K562 (cell line): ENCODE results near the gene ACBD6. TPM values are rescaled to one million over a fixed set of nuclear protein-coding genes. Genes with fewer than 3 reads are reported as not detected.

Experiments used
- ATAC-seq: fragments of 200-7000 bp; cut with Tn5 transposase; 3 replicates; pipeline ENCODE4 v1.9.1; 2020; ENCODE audit warnings: moderate library complexity
- BruUV-seq: library from RNA; stranded (reverse); fragments of 400-500 nt; replicated peaks from 2 replicates; lab custom pipeline; 2021; lab: Mats Ljungman, UMichigan
- CTCF ChIA-PET: fragments of 300-600 bp; formaldehyde crosslinking; extraction: SDS; loops from one replicate; lab custom pipeline; 2021; ENCODE audit warnings: low intra/inter-chr PET ratio; lab: Yijun Ruan, JAX
- POLR2A ChIA-PET: fragments of 300-600, 350-650 bp; sonication (Branson Sonifier 250); formaldehyde crosslinking; extraction: SDS; loops from one replicate; lab custom pipeline; 2021; ENCODE audit warnings: antibody characterized with exemption, inconsistent platforms; lab: Yijun Ruan, JAX
- DNase-seq, 4 experiments: peaks; one replicate each; pipeline versions ENCODE4 v3.0.0 to v3.0.0-alpha.2; 2011 to 2018; ENCODE audit warnings: low spot score in 3 of 4, mixed read lengths in 3 of 4; ENCODE audit errors: extremely low read depth in 1 of 4
- FAIRE-seq: peaks from 2 replicates; lab custom pipeline; 2011; peaks lifted over from hg19 to GRCh38; lab: Jason Lieb, UNC
- H2AFZ ChIP-seq: 2 replicates; pipeline ENCODE4 v1.6.0; 2011; ENCODE audit warnings: low read depth, low read length, control low read depth, inconsistent platforms
- H3K27ac ChIP-seq: fragments of 200-600 bp; 3 replicates; pipeline ENCODE4 v1.8.0; 2011; ENCODE audit warnings: low read depth, mild to moderate bottlenecking, control low read depth, inconsistent platforms, low read length, moderate library complexity, mixed read lengths; ENCODE audit errors: extremely low read depth
- H3K27me3 ChIP-seq, 2 experiments: fragments of 300-600 bp in 1 of 2; 2 replicates in 1 of 2; 3 replicates in 1 of 2; pipeline versions ENCODE4 v1.6.0 to v1.8.0; 2011; ENCODE audit warnings: inconsistent platforms in 2 of 2, low read length in 2 of 2, mild to moderate bottlenecking in 1 of 2, mixed read lengths in 1 of 2, moderate library complexity in 1 of 2; ENCODE audit not compliant: control insufficient read depth in 2 of 2, insufficient read depth in 2 of 2
- H3K36me3 ChIP-seq: fragments of 300-600 bp; 3 replicates; pipeline ENCODE4 v1.8.0; 2011; ENCODE audit warnings: mild to moderate bottlenecking, low read length, inconsistent platforms; ENCODE audit not compliant: control insufficient read depth, insufficient read depth
- H3K4me1 ChIP-seq, 2 experiments: fragments of 200-600 bp in 1 of 2; replicated peaks in 1 of 2; 2 replicates in 1 of 2; 3 replicates in 1 of 2; pipeline versions ENCODE4 v1.5.1 to v1.8.0; 2011; ENCODE audit warnings: inconsistent platforms in 2 of 2, low read length in 2 of 2, mild to moderate bottlenecking in 1 of 2, mixed read lengths in 1 of 2, moderate library complexity in 1 of 2; ENCODE audit not compliant: control insufficient read depth in 2 of 2, insufficient read depth in 2 of 2
- H3K4me2 ChIP-seq: 2 replicates; pipeline ENCODE4 v1.6.1; 2011; ENCODE audit warnings: low read length, control low read depth, inconsistent platforms, mixed read lengths; ENCODE audit not compliant: insufficient read depth
- H3K4me3 ChIP-seq: fragments of 200-600 bp; sonication (generic), shearing (Covaris generic); 2 replicates; pipeline ENCODE4 v1.5.1; 2016; ENCODE audit warnings: control low read depth, inconsistent platforms
- H3K79me2 ChIP-seq: fragments of 200-600 bp; 3 replicates; pipeline ENCODE4 v1.8.0; 2011; ENCODE audit warnings: low read length, inconsistent platforms; ENCODE audit not compliant: control insufficient read depth, insufficient read depth
- H3K9ac ChIP-seq, 2 experiments: 2 replicates each; pipeline versions ENCODE4 v1.6.0 to v1.6.1; 2011; ENCODE audit warnings: low read depth in 2 of 2, low read length in 2 of 2, control low read depth in 1 of 2, inconsistent platforms in 1 of 2, mild to moderate bottlenecking in 1 of 2, mixed read lengths in 1 of 2; ENCODE audit not compliant: insufficient read depth in 1 of 2
- H3K9me1 ChIP-seq: one replicate; pipeline ENCODE4 v1.6.0; 2011; ENCODE audit warnings: inconsistent platforms, mild to moderate bottlenecking, low read length, moderate library complexity; ENCODE audit not compliant: control insufficient read depth, insufficient read depth
- H3K9me3 ChIP-seq: replicated peaks from 2 replicates; pipeline ENCODE4 v1.5.1; 2011; ENCODE audit warnings: low read depth, low read length, inconsistent platforms; ENCODE audit not compliant: control insufficient read depth, insufficient read depth
- H4K20me1 ChIP-seq: replicated peaks from 2 replicates; pipeline ENCODE4 v1.6.1; 2011; ENCODE audit warnings: low read length, inconsistent platforms, mixed read lengths; ENCODE audit not compliant: control insufficient read depth, insufficient read depth
- CAMTA2 ChIP-seq: fragments of 250-450 bp; sonication (Bioruptor Pico); conservative IDR thresholded peaks from 2 replicates; pipeline ENCODE4 v1.5.1; 2022
- CBFA2T3 ChIP-seq: fragments of 450-650 bp; IDR thresholded peaks from 2 replicates; pipeline ENCODE4 v1.6.1; 2017
- CREB1 ChIP-seq, 2 experiments: sonication (generic) in 1 of 2; formaldehyde crosslinking in 1 of 2; IDR thresholded peaks; 2 replicates each; pipeline versions ENCODE4 v1.6.1 to v1.8.0; 2012 to 2022; ENCODE audit warnings: inconsistent platforms in 1 of 2, mild to moderate bottlenecking in 1 of 2, missing genetic modification reagents in 1 of 2, moderate library complexity in 1 of 2
- ETV1 ChIP-seq: fragments of 450-650 bp; conservative IDR thresholded peaks from 2 replicates; pipeline ENCODE4 v1.6.1; 2016; ENCODE audit warnings: missing genetic modification characterization, control low read depth, low read depth, missing compliant biosample characterization
- HDAC8 ChIP-seq: fragments of 450-650 bp; IDR thresholded peaks from 2 replicates; pipeline ENCODE4 v1.6.1; 2016; ENCODE audit warnings: mild to moderate bottlenecking, missing genetic modification characterization, moderate library complexity, missing compliant biosample characterization
- LARP7 ChIP-seq: fragments of 450-650 bp; IDR thresholded peaks from 2 replicates; pipeline ENCODE4 v1.6.1; 2016
- NR2F6 ChIP-seq: fragments of 450-650 bp; formaldehyde crosslinking; IDR thresholded peaks from 2 replicates; pipeline ENCODE4 v1.4.0; 2020; ENCODE audit warnings: mild to moderate bottlenecking
- POLR3A ChIP-seq: IDR thresholded peaks from 2 replicates; pipeline ENCODE4 v1.6.1; 2011; ENCODE audit warnings: borderline replicate concordance, mild to moderate bottlenecking, moderate library complexity; ENCODE audit not compliant: insufficient read length, insufficient read depth; ENCODE audit errors: extremely low read depth
- SNRNP70 ChIP-seq: fragments of 200-400 bp; formaldehyde crosslinking; optimal IDR thresholded peaks from 2 replicates; pipeline ENCODE3; 2017; ENCODE audit warnings: low read depth, low read length
- TSHZ1 ChIP-seq: fragments of 250-450 bp; sonication (Bioruptor Pico); IDR thresholded peaks from 2 replicates; pipeline ENCODE4 v1.4.0; 2020; ENCODE audit warnings: mild to moderate bottlenecking, moderate library complexity
- ZBTB1 ChIP-seq: sonication (generic); formaldehyde crosslinking; IDR thresholded peaks from 2 replicates; pipeline ENCODE4 v1.8.1; 2023; ENCODE audit warnings: missing genetic modification reagents, low read depth, mild to moderate bottlenecking, borderline replicate concordance
- ZFP36 ChIP-seq: fragments of 150-350 bp; IDR thresholded peaks from 2 replicates; pipeline ENCODE4 v1.6.1; 2018; ENCODE audit warnings: low read length, low read depth; ENCODE audit not compliant: partially characterized antibody
- ZNF212 ChIP-seq: fragments of 450-650 bp; formaldehyde crosslinking; IDR thresholded peaks from 2 replicates; pipeline ENCODE4 v1.4.0; 2020; ENCODE audit warnings: mild to moderate bottlenecking
- ZNF316 ChIP-seq: fragments of 450-650 bp; IDR thresholded peaks from 2 replicates; pipeline ENCODE4 v1.6.1; 2016
- ZNF408 ChIP-seq: fragments of 250-450 bp; sonication (Bioruptor Pico); IDR thresholded peaks from 2 replicates; pipeline ENCODE4 v1.4.0; 2020; ENCODE audit warnings: low read depth, mild to moderate bottlenecking, moderate library complexity
- ZNF511 ChIP-seq: sonication (generic); formaldehyde crosslinking; IDR thresholded peaks from 2 replicates; pipeline ENCODE4 v1.8.0; 2022; ENCODE audit warnings: mild to moderate bottlenecking, missing genetic modification reagents
- WGBS: fragments of 100-300 bp; shearing (Covaris generic); methylation state at CpG from one replicate; pipeline ENCODE4 v1.1.6; 2016; ENCODE audit warnings: low coverage, mixed read lengths; ENCODE audit not compliant: insufficient coverage; ENCODE audit errors: missing lambda C conversion rate; 5-methylcytosine and 5-hydroxymethylcytosine counted together
- in situ Hi-C: fragments of 300-500 bp; cut with MboI; formaldehyde crosslinking; loops from 4 replicates; pipeline ENCODE4 v1.15.0; 2018; ENCODE audit warnings: inconsistent platforms, mixed read lengths
- intact Hi-C: fragments of 100-400 bp; cut with micrococcal nuclease; formaldehyde crosslinking; loops from 2 replicates; pipeline ENCODE4 v1.14.2; 2022
- polyA plus RNA-seq, 8 experiments: library from polyadenylated mRNA; depleted of rRNA in 4 of 8; stranded (reverse) in 5 of 8; unstranded in 3 of 8; fragments of >200 nt; fragmentation: Nextera tagmentation in 2 of 8; fragmentation: Illumina TruSeq in 1 of 8; extraction: Ambion mirVana in 2 of 8; extraction: Trizol in 1 of 8; gene quantifications; 2 replicates each; pipeline versions ENCODE4 v1.2.1 to v1.2.3, GENCODE V29; 2011 to 2014; ENCODE audit warnings: inconsistent platforms in 1 of 8, missing spikeins in 1 of 8
- total RNA-seq, 7 experiments: library from RNA; depleted of rRNA in 6 of 7; stranded (reverse); fragments of >200 nt in 6 of 7; fragmentation: Illumina TruSeq in 2 of 7; extraction: Trizol in 2 of 7; gene quantifications; 2 replicates each; pipeline versions ENCODE4 v1.2.1 to v1.2.3, GENCODE V29; 2011 to 2021; ENCODE audit warnings: low replicate concordance in 1 of 7
- TF ChIP-seq, protein P1 (sequence below): sonication (generic); formaldehyde crosslinking; IDR thresholded peaks from 2 replicates; pipeline ENCODE4 v1.8.0; 2022; ENCODE audit warnings: missing genetic modification reagents, mild to moderate bottlenecking, borderline replicate concordance

ACBD6 gene
- total and polyA plus RNA-seq, 9 of the 15 experiments (the other 6 are each of a cell fraction or from before 2014, with no cell fraction given) = 16.9 to 107 (median 77.7) TPM

DNA sequence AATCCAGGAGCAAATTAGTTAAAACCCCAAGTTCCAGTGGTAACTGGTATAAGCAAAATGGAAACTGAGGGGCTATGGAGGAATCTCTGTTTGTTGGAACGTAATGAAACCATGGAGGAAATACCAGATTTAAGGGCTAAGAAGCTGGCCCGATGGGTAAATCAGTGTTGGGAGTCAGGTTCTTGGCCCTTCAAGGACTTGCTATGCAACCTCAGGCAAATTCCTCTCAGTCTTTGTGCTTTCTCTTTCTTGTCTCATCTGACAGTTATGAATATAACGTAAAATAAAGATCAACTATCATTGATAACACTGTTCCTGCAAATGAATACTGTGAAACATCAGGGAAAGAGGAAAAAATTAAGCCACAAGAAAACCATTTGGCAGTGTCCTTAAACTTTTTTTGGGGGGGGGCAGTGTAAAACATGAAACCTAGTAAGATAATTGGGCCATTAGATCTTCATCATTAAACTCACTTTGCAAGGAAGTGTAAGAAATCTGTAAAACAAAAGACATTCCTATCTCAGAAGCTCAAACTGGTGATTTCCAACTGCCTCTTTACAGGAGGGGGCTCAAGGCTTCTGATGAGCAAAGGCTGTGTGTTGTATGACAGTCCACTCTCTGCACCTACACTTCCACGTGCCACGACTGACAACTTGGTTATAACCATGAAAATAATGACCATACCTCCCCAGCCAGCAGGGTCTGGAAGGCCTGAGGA lies 224.7 kb downstream of the ACBD6 start:
- Histone ChIP-seq H3K27me3 (no peaks in the 10 kb centered on the region), H3K9ac (no peak overlapping the region), H2AFZ (no peak overlapping the region), H3K36me3 (peaks cover 20% of the 10 kb centered on the region; the same call in 2 of the 3 replicates), H3K27ac (no peak overlapping the region), H3K9me1 (no peaks in the 10 kb centered on the region), H3K79me2 (no peaks in the 10 kb centered on the region), H4K20me1 (no peaks in the 10 kb centered on the region), H3K4me3 (no peak overlapping the region), H3K4me1 (no peaks in the 10 kb centered on the region), H3K9me3 (no peaks in the 10 kb centered on the region), H3K4me2 (no peak overlapping the region)
- POLR2A ChIA-PET = interaction anchor here (0.6 to 1.6 kb wide), 3 partner anchors 16 to 1221 kb away, joined by 3 to 6 read pairs (median 4); no protein-coding TSS in a partner anchor
- ATAC-seq (no peak), FAIRE-seq (no peak), DNase-seq (no peak)
- CTCF ChIA-PET = no interaction called here
- in situ Hi-C loops (no loop called here), intact Hi-C loops (no loop called here)
- no TSS peak for BruUV-seq
- 90% methylated on average over 5 of the region's 5 CpGs for WGBS
- TF ChIP-seq TSHZ1 (CRISPR knock-in tag) = no peak
- no peak for TF ChIP-seq NR2F6 (CRISPR knock-in tag)
- no peak for TF ChIP-seq ZNF316
- no peak for TF ChIP-seq ETV1 (tag)
- no peak for TF ChIP-seq CBFA2T3
- no peak for TF ChIP-seq ZNF511
- no peak for TF ChIP-seq ZNF212 (CRISPR knock-in tag)
- TF ChIP-seq CAMTA2 (CRISPR knock-in tag) = no peak
- no peak for TF ChIP-seq ZFP36
- TF ChIP-seq ZBTB1 = no peak
- TF ChIP-seq CREB1 (IDR thresholded peaks at IDR 0.05) = no peak
- TF ChIP-seq CREB1 (CRISPR knock-in tag; IDR thresholded peaks at IDR 0.05) = no peak
- TF ChIP-seq HDAC8 (tag) = no peak
- no peak for TF ChIP-seq ZNF408 (CRISPR knock-in tag)
- TF ChIP-seq, protein P1, sequence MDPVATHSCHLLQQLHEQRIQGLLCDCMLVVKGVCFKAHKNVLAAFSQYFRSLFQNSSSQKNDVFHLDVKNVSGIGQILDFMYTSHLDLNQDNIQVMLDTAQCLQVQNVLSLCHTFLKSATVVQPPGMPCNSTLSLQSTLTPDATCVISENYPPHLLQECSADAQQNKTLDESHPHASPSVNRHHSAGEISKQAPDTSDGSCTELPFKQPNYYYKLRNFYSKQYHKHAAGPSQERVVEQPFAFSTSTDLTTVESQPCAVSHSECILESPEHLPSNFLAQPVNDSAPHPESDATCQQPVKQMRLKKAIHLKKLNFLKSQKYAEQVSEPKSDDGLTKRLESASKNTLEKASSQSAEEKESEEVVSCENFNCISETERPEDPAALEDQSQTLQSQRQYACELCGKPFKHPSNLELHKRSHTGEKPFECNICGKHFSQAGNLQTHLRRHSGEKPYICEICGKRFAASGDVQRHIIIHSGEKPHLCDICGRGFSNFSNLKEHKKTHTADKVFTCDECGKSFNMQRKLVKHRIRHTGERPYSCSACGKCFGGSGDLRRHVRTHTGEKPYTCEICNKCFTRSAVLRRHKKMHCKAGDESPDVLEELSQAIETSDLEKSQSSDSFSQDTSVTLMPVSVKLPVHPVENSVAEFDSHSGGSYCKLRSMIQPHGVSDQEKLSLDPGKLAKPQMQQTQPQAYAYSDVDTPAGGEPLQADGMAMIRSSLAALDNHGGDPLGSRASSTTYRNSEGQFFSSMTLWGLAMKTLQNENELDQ (CRISPR knock-in tag) = no peak
- TF ChIP-seq LARP7 = no peak
- TF ChIP-seq POLR3A = no peak
- no peak for TF ChIP-seq SNRNP70
